ENCODE data around the gene RGPD6.
A peak's percentile ranks its signal among the peaks of the same experiment; 100 is the strongest.
"Not testable (repeated sequence)": the region's sequence is repeated elsewhere in the genome, so short reads cannot be mapped to it uniquely, and the experiment has no call there.

RGPD6 gene

GRCh38 chr2:110576763-110577416 is at the start of gene RGPD6:
RGPD6 (minus strand) TSS chr2:110577222; CDS start chr2:110577024, 198 bp downstream.
- DNase-seq (ENCODE audit: low read depth); H3K4me1 ChIP-seq (ENCODE audit: control insufficient read depth, insufficient read depth, low read length); H3K9ac ChIP-seq (ENCODE audit: low read length); H3K9me3 ChIP-seq (ENCODE audit: control insufficient read depth, low read length); H3K27me3 ChIP-seq (replicated peaks; ENCODE audit: control insufficient read depth, insufficient read depth, low read length); H3K4me3 ChIP-seq (ENCODE audit: low read length); H3K36me3 ChIP-seq (ENCODE audit: control insufficient read depth, insufficient read depth, low read length, severe bottlenecking): not testable (repeated sequence)

GRCh38 chr2:110619326-110619939 is 42.4 kb upstream of the RGPD6 start:
- not testable (repeated sequence) for DNase-seq (ENCODE audit: low read depth); H3K9ac ChIP-seq (ENCODE audit: low read length); H3K9me3 ChIP-seq (ENCODE audit: control insufficient read depth, low read length)

GRCh38 chr2:110613927-110614326 is 36.9 kb upstream of the RGPD6 start:
- not testable (repeated sequence) for H3K4me3 ChIP-seq (ENCODE audit: low read length); H3K9me3 ChIP-seq (ENCODE audit: control insufficient read depth, low read length); H3K4me1 ChIP-seq (ENCODE audit: control insufficient read depth, insufficient read depth, low read length); DNase-seq (ENCODE audit: low read depth); H3K9ac ChIP-seq (ENCODE audit: low read length); H3K36me3 ChIP-seq (ENCODE audit: control insufficient read depth, insufficient read depth, low read length, severe bottlenecking); H3K27me3 ChIP-seq (replicated peaks; ENCODE audit: control insufficient read depth, insufficient read depth, low read length)

More at GRCh38 chr2:110619326-110619939, 42.4 kb upstream of the RGPD6 start:
- H3K4me1 ChIP-seq (ENCODE audit: control insufficient read depth, insufficient read depth, low read length); H3K27me3 ChIP-seq (replicated peaks; ENCODE audit: control insufficient read depth, insufficient read depth, low read length); H3K4me3 ChIP-seq (ENCODE audit: low read length); H3K36me3 ChIP-seq (ENCODE audit: control insufficient read depth, insufficient read depth, low read length, severe bottlenecking): not testable (repeated sequence)

GRCh38 chr2:110610613-110611250 is 33.7 kb upstream of the RGPD6 start:
- DNase-seq (ENCODE audit: low read depth) = peak; percentile 32
- not testable (repeated sequence) for H3K4me3 ChIP-seq (ENCODE audit: low read length)

GRCh38 chr2:110609843-110610612 is 33.0 kb upstream of the RGPD6 start:
- H3K9ac ChIP-seq (ENCODE audit: low read length); DNase-seq (ENCODE audit: low read depth); H3K4me1 ChIP-seq (ENCODE audit: control insufficient read depth, insufficient read depth, low read length); H3K9me3 ChIP-seq (ENCODE audit: control insufficient read depth, low read length); H3K36me3 ChIP-seq (ENCODE audit: control insufficient read depth, insufficient read depth, low read length, severe bottlenecking); H3K4me3 ChIP-seq (ENCODE audit: low read length); H3K27me3 ChIP-seq (replicated peaks; ENCODE audit: control insufficient read depth, insufficient read depth, low read length): not testable (repeated sequence)

More at GRCh38 chr2:110610613-110611250, 33.7 kb upstream of the RGPD6 start:
- not testable (repeated sequence) for H3K4me1 ChIP-seq (ENCODE audit: control insufficient read depth, insufficient read depth, low read length); H3K9ac ChIP-seq (ENCODE audit: low read length); H3K9me3 ChIP-seq (ENCODE audit: control insufficient read depth, low read length); H3K36me3 ChIP-seq (ENCODE audit: control insufficient read depth, insufficient read depth, low read length, severe bottlenecking); H3K27me3 ChIP-seq (replicated peaks; ENCODE audit: control insufficient read depth, insufficient read depth, low read length)

GRCh38 chr2:110608788-110609502 is 31.9 kb upstream of the RGPD6 start:
- H3K27me3 ChIP-seq (replicated peaks; ENCODE audit: control insufficient read depth, insufficient read depth, low read length); H3K9me3 ChIP-seq (ENCODE audit: control insufficient read depth, low read length); H3K36me3 ChIP-seq (ENCODE audit: control insufficient read depth, insufficient read depth, low read length, severe bottlenecking); H3K4me3 ChIP-seq (ENCODE audit: low read length); DNase-seq (ENCODE audit: low read depth); H3K9ac ChIP-seq (ENCODE audit: low read length); H3K4me1 ChIP-seq (ENCODE audit: control insufficient read depth, insufficient read depth, low read length): not testable (repeated sequence)

GRCh38 chr2:110605057-110605456 is 28.0 kb upstream of the RGPD6 start:
- H3K27me3 ChIP-seq (replicated peaks; ENCODE audit: control insufficient read depth, insufficient read depth, low read length); H3K4me3 ChIP-seq (ENCODE audit: low read length); H3K4me1 ChIP-seq (ENCODE audit: control insufficient read depth, insufficient read depth, low read length); H3K9me3 ChIP-seq (ENCODE audit: control insufficient read depth, low read length); H3K9ac ChIP-seq (ENCODE audit: low read length); DNase-seq (ENCODE audit: low read depth); H3K36me3 ChIP-seq (ENCODE audit: control insufficient read depth, insufficient read depth, low read length, severe bottlenecking): not testable (repeated sequence)

GRCh38 chr2:110603917-110604591 is 27.0 kb upstream of the RGPD6 start:
- H3K9me3 ChIP-seq (ENCODE audit: control insufficient read depth, low read length); H3K36me3 ChIP-seq (ENCODE audit: control insufficient read depth, insufficient read depth, low read length, severe bottlenecking); DNase-seq (ENCODE audit: low read depth); H3K27me3 ChIP-seq (replicated peaks; ENCODE audit: control insufficient read depth, insufficient read depth, low read length); H3K4me1 ChIP-seq (ENCODE audit: control insufficient read depth, insufficient read depth, low read length); H3K9ac ChIP-seq (ENCODE audit: low read length); H3K4me3 ChIP-seq (ENCODE audit: low read length): not testable (repeated sequence)

GRCh38 chr2:110602139-110602538 is 25.1 kb upstream of the RGPD6 start:
- not testable (repeated sequence) for DNase-seq (ENCODE audit: low read depth); H3K36me3 ChIP-seq (ENCODE audit: control insufficient read depth, insufficient read depth, low read length, severe bottlenecking); H3K27me3 ChIP-seq (replicated peaks; ENCODE audit: control insufficient read depth, insufficient read depth, low read length); H3K9me3 ChIP-seq (ENCODE audit: control insufficient read depth, low read length); H3K4me3 ChIP-seq (ENCODE audit: low read length); H3K4me1 ChIP-seq (ENCODE audit: control insufficient read depth, insufficient read depth, low read length); H3K9ac ChIP-seq (ENCODE audit: low read length)

GRCh38 chr2:110591973-110592372 is 15.0 kb upstream of the RGPD6 start:
- H3K27me3 ChIP-seq (replicated peaks; ENCODE audit: control insufficient read depth, insufficient read depth, low read length); H3K4me3 ChIP-seq (ENCODE audit: low read length); H3K36me3 ChIP-seq (ENCODE audit: control insufficient read depth, insufficient read depth, low read length, severe bottlenecking); DNase-seq (ENCODE audit: low read depth); H3K9me3 ChIP-seq (ENCODE audit: control insufficient read depth, low read length); H3K9ac ChIP-seq (ENCODE audit: low read length); H3K4me1 ChIP-seq (ENCODE audit: control insufficient read depth, insufficient read depth, low read length): not testable (repeated sequence)
